HG02763 (cell line): ENCODE measurements around the gene TMEM88.

Experiments
- ATAC-seq: cut with Tn5 transposase; IDR thresholded peaks from one replicate; pipeline ENCODE4 v1.9.1; 2021; ENCODE audit warnings: mild to moderate bottlenecking, moderate library complexity; ENCODE audit not compliant: unreplicated experiment

Gene TMEM88

DNA sequence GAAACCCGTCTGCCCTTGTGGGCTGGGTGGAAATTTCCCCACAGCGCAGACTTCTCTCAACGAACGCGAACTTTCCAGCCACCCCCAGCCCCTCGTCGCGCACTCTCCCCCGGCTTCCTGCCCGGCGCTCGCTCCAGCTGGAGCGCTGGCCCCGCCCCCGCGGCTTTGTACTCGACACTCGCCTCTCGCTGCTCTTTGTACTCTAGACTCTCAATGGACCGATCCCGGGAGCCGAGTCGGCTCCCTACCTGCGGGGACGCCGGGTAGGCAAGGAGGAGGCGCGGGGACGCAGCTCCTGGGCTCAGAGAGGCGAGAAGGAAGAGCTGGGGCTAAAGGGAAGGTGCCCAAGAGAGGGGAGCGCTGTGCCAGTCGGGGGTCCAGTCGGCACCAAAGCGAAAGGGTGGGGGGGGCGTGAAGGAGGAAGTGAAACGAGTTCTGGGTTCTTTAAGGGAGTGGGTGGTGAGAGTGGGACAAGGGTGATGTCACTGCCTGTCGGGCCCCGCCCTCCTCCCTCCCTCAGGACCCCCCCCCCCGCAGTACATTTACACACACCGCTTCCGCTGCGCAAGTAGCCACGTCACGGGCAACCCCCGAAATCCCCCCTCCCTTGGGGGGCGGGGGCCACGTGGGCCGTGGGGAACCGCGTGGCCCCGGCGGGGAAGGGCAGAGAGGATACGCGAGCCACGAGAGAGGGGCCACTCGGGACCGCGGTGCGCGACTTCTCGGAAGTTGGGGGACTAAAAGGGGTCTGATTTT lies 11.2 kb upstream of the TMEM88 start:
- ATAC-seq: peak; percentile 31

DNA sequence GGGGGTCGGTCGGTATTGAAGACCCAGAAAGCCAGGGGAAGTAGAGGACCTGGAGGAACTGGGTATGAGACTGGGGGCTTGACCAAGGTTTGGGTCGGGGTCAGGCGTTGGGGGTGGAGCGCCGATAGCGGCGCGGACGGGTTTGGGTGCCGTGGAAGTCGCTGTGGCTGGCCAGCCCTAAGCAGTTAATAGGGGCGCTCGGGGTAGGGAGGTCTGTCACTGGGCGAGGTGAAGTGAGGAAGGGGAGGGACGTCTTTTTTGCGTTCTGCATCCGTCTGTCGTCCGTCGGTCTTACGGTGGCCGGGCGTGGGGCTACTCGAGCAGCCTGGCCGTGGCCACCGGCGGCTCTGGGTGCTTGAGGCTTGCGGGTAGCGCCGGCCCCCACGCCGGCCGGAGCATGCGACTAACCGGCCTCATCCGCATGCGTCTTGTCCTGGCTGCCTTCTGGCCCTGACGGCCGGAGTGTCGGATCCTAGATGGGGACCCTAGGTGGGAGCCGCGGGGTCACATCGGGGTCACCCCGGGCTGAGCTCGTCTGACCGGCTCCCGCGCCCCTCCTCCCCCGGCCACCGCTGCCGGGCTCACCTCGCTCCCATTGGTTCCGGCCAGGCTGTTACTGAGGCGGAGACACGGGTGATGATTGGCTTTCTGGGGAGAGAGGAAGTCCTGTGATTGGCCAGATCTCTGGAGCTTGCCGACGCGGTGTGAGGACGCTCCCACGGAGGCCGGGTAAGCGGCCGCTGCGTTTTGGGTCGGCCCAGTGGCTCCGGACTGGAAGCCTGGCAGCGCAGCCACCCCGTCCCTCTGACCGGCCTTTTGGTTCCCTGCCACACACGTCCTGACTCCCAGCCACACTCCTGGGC lies 10.3 kb upstream of the TMEM88 start:
- peak; percentile 39 for ATAC-seq

DNA sequence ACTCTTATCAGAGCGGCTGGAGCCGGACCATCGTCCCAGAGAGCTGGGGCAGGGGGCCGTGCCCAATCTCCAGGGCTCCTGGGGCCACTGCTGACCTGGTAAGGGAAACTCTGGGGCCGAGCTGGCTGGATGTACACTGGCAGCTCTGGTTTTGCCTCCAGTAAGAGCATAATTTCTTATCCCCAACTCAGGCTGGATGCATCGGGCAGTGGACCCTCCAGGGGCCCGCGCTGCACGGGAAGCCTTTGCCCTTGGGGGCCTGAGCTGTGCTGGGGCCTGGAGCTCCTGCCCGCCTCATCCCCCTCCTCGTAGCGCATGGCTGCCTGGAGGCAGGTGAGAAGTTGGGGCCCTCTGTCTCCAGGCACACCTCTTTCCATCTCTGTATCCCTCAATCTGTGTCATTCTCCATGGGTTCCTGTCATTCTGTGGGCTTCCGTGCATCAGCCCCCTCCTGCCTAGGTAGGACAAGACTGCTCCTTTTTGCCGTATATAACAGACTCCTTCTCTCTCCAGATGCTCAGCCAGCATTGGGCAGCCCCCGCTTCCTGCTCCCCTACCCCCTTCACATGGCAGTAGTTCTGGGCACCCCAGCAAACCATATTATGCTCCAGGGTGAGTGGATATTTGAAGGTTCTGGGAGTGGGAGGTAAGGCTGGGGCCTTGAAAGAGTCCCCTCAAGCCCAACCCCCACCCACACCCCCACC lies 9.4 kb upstream of the TMEM88 start:
- no peak for ATAC-seq

DNA sequence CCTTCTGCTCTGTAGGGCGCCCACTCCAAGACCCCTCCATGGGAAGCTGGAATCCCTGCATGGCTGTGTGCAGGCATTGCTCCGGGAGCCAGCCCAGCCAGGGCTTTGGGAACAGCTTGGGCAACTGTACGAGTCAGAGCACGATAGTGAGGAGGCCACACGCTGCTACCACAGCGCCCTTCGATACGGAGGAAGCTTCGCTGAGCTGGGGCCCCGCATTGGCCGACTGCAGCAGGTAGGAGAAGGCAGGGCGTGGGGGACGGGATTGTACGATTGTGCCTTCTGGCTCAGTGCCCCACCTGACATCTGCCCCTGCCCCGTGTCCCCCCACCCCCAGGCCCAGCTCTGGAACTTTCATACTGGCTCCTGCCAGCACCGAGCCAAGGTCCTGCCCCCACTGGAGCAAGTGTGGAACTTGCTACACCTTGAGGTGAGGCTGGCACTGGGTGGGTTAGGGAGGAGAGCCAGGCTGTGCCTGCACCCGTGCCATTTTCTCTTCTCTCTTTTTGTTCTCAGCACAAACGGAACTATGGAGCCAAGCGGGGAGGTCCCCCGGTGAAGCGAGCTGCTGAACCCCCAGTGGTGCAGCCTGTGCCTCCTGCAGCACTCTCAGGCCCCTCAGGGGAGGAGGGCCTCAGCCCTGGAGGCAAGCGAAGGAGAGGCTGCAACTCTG lies 8.7 kb upstream of the TMEM88 start:
- no peak for ATAC-seq

DNA sequence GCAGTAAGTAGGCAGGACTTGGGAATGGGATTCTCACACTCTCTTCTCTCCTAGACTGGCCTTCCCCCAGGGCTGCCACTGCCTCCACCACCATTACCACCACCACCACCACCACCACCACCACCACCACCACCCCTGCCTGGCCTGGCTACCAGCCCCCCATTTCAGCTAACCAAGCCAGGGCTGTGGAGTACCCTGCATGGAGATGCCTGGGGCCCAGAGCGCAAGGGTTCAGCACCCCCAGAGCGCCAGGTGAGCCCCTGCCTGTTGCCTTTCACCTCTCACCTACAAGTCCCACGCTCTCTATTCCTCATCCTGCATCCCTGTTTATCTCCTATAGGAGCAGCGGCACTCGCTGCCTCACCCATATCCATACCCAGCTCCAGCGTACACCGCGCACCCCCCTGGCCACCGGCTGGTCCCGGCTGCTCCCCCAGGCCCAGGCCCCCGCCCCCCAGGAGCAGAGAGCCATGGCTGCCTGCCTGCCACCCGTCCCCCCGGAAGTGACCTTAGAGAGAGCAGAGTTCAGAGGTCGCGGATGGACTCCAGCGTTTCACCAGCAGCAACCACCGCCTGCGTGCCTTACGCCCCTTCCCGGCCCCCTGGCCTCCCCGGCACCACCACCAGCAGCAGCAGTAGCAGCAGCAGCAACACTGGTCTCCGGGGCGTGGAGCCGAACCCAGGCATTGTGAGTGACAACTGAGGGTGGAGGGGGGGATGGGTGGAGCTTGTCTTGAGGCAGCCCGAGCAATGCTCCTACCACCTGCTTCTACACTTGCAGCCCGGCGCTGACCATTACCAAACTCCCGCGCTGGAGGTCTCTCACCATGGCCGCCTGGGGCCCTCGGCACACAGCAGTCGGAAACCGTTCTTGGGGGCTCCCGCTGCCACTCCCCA lies 7.9 kb upstream of the TMEM88 start:
- no peak for ATAC-seq

DNA sequence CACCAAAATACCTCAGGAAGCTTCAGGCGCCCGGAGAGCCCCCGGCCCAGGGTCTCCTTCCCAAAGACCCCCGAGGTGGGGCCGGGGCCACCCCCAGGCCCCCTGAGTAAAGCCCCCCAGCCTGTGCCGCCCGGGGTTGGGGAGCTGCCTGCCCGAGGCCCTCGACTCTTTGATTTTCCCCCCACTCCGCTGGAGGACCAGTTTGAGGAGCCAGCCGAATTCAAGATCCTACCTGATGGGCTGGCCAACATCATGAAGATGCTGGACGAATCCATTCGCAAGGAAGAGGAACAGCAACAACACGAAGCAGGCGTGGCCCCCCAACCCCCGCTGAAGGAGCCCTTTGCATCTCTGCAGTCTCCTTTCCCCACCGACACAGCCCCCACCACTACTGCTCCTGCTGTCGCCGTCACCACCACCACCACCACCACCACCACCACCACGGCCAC lies 6.7 kb upstream of the TMEM88 start:
- no peak for ATAC-seq

DNA sequence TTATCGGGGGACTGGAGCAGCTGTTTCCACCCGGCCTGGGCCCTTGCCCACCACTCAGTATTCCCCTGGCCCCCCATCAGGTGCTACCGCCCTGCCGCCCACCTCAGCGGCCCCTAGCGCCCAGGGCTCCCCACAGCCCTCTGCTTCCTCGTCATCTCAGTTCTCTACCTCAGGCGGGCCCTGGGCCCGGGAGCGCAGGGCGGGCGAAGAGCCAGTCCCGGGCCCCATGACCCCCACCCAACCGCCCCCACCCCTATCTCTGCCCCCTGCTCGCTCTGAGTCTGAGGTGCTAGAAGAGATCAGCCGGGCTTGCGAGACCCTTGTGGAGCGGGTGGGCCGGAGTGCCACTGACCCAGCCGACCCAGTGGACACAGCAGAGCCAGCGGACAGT lies 6.1 kb upstream of the TMEM88 start:
- no peak for ATAC-seq

DNA sequence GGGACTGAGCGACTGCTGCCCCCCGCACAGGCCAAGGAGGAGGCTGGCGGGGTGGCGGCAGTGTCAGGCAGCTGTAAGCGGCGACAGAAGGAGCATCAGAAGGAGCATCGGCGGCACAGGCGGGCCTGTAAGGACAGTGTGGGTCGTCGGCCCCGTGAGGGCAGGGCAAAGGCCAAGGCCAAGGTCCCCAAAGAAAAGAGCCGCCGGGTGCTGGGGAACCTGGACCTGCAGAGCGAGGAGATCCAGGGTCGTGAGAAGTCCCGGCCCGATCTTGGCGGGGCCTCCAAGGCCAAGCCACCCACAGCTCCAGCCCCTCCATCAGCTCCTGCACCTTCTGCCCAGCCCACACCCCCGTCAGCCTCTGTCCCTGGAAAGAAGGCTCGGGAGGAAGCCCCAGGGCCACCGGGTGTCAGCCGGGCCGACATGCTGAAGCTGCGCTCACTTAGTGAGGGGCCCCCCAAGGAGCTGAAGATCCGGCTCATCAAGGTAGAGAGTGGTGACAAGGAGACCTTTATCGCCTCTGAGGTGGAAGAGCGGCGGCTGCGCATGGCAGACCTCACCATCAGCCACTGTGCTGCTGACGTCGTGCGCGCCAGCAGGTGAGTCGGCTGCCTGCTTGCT lies 5.6 kb upstream of the TMEM88 start:
- ATAC-seq: no peak

DNA sequence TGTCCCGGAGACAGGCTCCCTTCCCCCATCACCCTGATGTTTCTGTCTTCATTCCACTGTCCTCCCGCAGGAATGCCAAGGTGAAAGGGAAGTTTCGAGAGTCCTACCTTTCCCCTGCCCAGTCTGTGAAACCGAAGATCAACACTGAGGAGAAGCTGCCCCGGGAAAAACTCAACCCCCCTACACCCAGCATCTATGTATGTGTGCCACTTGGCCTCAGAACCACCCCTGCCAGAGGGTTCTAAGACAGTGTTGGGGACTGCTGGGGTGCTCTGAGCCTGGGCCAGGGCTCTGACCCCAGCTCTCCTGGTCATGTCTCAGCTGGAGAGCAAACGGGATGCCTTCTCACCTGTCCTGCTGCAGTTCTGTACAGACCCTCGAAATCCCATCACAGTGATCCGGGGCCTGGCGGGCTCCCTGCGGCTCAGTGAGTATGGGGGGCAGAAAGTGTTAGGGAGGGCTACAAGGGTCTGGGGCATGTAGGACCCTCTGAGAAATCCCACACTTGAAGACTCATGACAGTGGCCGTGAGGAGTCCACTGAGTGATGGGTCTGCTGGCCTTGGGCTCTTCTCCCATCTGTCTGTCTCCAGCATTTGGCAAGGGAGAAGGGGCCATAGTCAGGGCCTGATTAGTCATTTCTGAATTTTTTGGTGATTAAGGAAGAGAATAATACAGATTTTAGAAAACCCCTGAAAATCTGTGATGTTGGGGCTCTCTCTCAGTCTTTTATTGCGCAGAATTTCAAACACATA lies 4.9 kb upstream of the TMEM88 start:
- ATAC-seq: no peak

DNA sequence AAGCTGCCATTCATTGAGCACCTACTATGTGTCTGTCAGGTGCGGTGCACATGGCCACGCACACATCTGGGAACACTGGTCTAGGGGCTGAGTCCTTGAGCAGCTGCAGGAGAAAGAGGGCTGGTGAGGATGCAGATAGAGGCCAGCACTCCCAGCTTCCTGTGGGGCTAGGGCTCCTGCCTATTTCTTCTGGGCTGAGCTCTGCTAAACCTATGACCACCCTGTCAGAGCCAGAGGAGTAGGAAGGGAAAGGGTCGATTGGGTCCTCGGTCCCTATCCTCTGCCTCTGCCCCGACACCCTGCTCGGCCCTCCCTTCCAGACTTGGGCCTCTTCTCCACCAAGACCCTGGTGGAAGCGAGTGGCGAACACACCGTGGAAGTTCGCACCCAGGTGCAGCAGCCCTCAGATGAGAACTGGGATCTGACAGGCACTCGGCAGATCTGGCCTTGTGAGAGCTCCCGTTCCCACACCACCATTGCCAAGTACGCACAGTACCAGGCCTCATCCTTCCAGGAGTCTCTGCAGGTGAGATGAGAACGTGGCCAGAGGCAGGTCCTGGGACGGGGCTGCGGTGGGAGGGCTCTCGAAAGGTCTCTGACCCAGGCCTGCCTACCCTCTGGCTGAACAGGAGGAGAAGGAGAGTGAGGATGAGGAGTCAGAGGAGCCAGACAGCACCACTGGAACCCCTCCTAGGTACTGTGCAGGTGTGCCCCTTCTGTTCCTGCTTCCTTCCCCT lies 4.0 kb upstream of the TMEM88 start:
- no peak for ATAC-seq

DNA sequence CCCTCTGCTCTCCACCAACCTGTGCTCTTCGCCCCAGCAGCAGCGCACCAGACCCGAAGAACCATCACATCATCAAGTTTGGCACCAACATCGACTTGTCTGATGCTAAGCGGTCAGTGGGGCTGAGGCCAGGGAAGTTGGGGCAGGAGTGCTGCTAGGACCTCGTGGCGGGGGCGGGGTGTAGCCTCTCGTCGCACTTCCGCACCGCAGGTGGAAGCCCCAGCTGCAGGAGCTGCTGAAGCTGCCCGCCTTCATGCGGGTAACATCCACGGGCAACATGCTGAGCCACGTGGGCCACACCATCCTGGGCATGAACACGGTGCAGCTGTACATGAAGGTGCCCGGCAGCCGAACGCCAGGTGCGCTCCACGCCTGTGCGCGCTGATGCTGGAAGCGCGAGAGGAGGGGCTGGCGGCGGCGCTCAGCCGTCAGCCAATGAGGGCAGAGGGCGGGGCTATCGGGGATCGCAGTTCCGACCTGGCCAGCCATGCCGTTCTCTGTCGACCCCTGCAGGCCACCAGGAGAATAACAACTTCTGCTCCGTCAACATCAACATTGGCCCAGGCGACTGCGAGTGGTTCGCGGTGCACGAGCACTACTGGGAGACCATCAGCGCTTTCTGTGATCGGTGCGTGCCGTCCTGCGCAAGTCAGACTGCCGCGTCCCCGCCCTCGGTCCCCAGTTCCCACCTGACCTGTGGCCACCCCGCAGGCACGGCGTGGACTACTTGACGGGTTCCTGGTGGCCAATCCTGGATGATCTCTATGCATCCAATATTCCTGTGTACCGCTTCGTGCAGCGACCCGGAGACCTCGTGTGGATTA lies 3.2 kb upstream of the TMEM88 start:
- peak; percentile 73 for ATAC-seq

DNA sequence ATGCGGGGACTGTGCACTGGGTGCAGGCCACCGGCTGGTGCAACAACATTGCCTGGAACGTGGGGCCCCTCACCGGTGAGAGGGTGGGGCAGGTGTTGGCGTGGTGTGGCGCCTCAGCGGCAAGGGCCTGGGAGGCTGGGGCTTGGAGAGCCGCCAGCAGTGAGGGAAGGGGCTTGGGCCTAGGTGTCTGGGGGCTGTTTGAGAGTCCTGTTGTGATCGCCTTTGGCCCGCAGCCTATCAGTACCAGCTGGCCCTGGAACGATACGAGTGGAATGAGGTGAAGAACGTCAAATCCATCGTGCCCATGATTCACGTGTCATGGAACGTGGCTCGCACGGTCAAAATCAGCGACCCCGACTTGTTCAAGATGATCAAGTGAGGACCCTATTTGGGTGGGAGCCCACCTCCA lies 2.6 kb upstream of the TMEM88 start:
- no peak for ATAC-seq

DNA sequence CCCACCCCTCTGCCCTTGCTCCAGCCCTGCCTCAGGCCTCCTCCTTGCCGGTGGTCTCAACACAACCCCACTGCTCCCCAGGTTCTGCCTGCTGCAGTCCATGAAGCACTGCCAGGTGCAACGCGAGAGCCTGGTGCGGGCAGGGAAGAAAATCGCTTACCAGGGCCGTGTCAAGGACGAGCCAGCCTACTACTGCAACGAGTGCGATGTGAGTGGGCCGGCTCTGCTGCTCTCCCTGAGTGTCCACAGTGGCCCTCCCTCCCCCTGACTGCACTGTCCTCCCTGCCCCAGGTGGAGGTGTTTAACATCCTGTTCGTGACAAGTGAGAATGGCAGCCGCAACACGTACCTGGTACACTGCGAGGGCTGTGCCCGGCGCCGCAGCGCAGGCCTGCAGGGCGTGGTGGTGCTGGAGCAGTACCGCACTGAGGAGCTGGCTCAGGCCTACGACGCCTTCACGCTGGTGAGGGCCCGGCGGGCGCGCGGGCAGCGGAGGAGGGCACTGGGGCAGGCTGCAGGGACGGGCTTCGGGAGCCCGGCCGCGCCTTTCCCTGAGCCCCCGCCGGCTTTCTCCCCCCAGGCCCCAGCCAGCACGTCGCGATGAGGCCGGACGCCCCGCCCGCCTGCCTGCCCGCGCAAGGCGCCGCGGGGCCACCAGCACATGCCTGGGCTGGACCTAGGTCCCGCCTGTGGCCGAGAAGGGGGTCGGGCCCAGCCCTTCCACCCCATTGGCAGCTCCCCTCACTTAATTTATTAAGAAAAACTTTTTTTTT lies 1.8 kb upstream of the TMEM88 start:
- ATAC-seq: no peak

DNA sequence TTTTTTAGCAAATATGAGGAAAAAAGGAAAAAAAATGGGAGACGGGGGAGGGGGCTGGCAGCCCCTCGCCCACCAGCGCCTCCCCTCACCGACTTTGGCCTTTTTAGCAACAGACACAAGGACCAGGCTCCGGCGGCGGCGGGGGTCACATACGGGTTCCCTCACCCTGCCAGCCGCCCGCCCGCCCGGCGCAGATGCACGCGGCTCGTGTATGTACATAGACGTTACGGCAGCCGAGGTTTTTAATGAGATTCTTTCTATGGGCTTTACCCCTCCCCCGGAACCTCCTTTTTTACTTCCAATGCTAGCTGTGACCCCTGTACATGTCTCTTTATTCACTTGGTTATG lies 1.2 kb upstream of the TMEM88 start:
- ATAC-seq: no peak

DNA sequence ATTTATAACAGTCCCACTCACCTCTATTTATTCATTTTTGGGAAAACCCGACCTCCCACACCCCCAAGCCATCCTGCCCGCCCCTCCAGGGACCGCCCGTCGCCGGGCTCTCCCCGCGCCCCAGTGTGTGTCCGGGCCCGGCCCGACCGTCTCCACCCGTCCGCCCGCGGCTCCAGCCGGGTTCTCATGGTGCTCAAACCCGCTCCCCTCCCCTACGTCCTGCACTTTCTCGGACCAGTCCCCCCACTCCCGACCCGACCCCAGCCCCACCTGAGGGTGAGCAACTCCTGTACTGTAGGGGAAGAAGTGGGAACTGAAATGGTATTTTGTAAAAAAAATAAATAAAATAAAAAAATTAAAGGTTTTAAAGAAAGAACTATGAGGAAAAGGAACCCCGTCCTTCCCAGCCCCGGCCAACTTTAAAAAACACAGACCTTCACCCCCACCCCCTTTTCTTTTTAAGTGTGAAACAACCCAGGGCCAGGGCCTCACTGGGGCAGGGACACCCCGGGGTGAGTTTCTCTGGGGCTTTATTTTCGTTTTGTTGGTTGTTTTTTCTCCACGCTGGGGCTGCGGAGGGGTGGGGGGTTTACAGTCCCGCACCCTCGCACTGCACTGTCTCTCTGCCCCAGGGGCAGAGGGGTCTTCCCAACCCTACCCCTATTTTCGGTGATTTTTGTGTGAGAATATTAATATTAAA lies 638 bp upstream of the TMEM88 start:
- no peak for ATAC-seq

DNA sequence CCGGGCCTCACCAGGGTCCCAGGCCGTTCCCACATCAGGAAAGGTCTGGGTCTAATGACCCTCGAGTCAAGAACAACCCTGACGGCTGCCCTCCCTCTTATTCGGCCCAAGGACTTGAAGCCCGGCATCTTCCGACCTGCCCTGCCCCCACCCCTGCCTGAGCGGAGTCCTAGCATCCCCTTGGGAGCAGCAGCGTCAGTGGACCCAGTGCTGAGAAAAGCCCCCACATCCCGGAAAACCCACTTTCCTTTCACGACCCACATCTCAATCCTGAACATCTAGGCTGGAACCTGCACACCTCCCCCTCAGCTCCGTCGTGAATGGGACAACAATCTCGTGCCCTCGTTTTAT lies 769 bp downstream of the TMEM88 start:
- ATAC-seq: no peak
